Spleen (tissue), 11 donors: ENCODE results near the gene ZDHHC21. TPM values are rescaled to one million over a fixed set of nuclear protein-coding genes. Genes with fewer than 3 reads are reported as not detected.

Experiments
- DNase-seq: peaks from one replicate; pipeline ENCODE4 v3.0.0-alpha.2; 2020
- H3K27ac ChIP-seq, 8 donors: fragments of 200-600 bp; sonication (generic) in 7 of 8; 1 replicate in 4 of 8; 2 replicates in 4 of 8; pipeline versions ENCODE4 v1.5.0 to v1.8.0; 2016 to 2021; ENCODE audit warnings: inconsistent platforms in 4 of 8, mild to moderate bottlenecking in 4 of 8, moderate library complexity in 1 of 8
- H3K27me3 ChIP-seq, 7 donors: fragments of 200-600 bp; sonication (generic) in 6 of 7; replicated peaks in 1 of 7; 1 replicate in 4 of 7; 2 replicates in 3 of 7; pipeline versions ENCODE4 v1.5.0 to v1.8.0; 2016 to 2021; ENCODE audit warnings: inconsistent platforms in 3 of 7, mild to moderate bottlenecking in 1 of 7
- H3K36me3 ChIP-seq, 6 donors: fragments of 200-600 bp; sonication (generic) in 5 of 6; 1 replicate in 4 of 6; 2 replicates in 2 of 6; pipeline versions ENCODE4 v1.5.0 to v1.8.0; 2016 to 2021; ENCODE audit warnings: inconsistent platforms in 2 of 6
- H3K4me1 ChIP-seq, 6 donors: fragments of 200-600 bp; sonication (generic) in 5 of 6; 1 replicate in 3 of 6; 2 replicates in 3 of 6; pipeline versions ENCODE4 v1.5.0 to v1.8.0; 2016 to 2021; ENCODE audit warnings: inconsistent platforms in 3 of 6
- H3K4me3 ChIP-seq, 8 donors: fragments of 200-600 bp; sonication (generic) in 7 of 8; 1 replicate in 4 of 8; 2 replicates in 4 of 8; pipeline versions ENCODE4 v1.5.0 to v1.8.0; 2016 to 2021; ENCODE audit warnings: inconsistent platforms in 4 of 8, mild to moderate bottlenecking in 4 of 8, moderate library complexity in 2 of 8
- H3K9me3 ChIP-seq, 8 donors: fragments of 200-600 bp; sonication (generic) in 7 of 8; 1 replicate in 4 of 8; 2 replicates in 4 of 8; pipeline versions ENCODE4 v1.5.0 to v1.8.0; 2016 to 2021; ENCODE audit warnings: inconsistent platforms in 4 of 8
- POLR2A ChIP-seq, 3 donors: fragments of 450-650 bp; IDR thresholded peaks; one replicate each; pipeline ENCODE4 v1.5.1; 2017; ENCODE audit warnings: antibody characterized with exemption in 3 of 3, mild to moderate bottlenecking in 1 of 3
- POLR2AphosphoS5 ChIP-seq, 3 donors: sonication (generic); formaldehyde crosslinking; IDR thresholded peaks; one replicate each; pipeline ENCODE4 v1.5.1; 2017; ENCODE audit warnings: antibody characterized with exemption in 3 of 3
- WGBS, 5 donors: extraction: QIAGEN DNeasy Blood & Tissue Kit in 3 of 5; methylation state at CpG; one replicate each; pipeline versions ENCODE4 v1.1.5 to v1.1.7; 2013 to 2018; 5-methylcytosine and 5-hydroxymethylcytosine counted together
- intact Hi-C: fragments of 100-400 bp; cut with DNase I; formaldehyde crosslinking; loops from one replicate; pipeline ENCODE4 v1.15.0; 2023; ENCODE audit warnings: low total_unique reads
- polyA plus RNA-seq, 3 donors: library from polyadenylated mRNA; stranded (reverse); fragments of 200-250 nt; gene quantifications; one replicate each; pipeline ENCODE4 v1.2.1, GENCODE V29; 2013
- total RNA-seq, 7 donors: library from RNA; depleted of rRNA in 3 of 7; stranded (reverse); fragments of >200 nt in 3 of 7; fragmentation: NEBNext Ultra II Directional in 4 of 7; extraction: Animal tissue kit (Norgen Biotek cat#: 25700) in 4 of 7; gene quantifications; one replicate each; pipeline versions ENCODE4 v1.1.0 to v1.2.1, GENCODE V29; 2016 to 2021
- TF ChIP-seq, protein P1 (sequence below), 11 experiments: fragments of 200-600 bp in 7 of 11; fragments of 450-650 bp in 4 of 11; sonication (generic) in 4 of 11; IDR thresholded peaks in 8 of 11; conservative IDR thresholded peaks in 3 of 11; 1 replicate in 7 of 11; 2 replicates in 4 of 11; pipeline versions ENCODE4 v1.4.0 to v1.8.0; 2016 to 2021; ENCODE audit warnings: antibody characterized with exemption in 11 of 11, inconsistent platforms in 4 of 11, mild to moderate bottlenecking in 1 of 11
- donor health status: healthy with polysubstance abuse.
- donor health status: DM: no; HTN: no; CAD: no; lungs with moderate emphysema.
- donor health status: DM: no; HTN: no; CAD: no.
- donor health status: Bipolar disorder and iron deficiency.
- donor health status: healthy.
- donor health status: DM: no; HTN: no; CAD: no.
- donor health status: DM: yes; HTN: yes; CAD: no.

The ZDHHC21 gene
- total and polyA plus RNA-seq, 10 donors = 4.9 to 30.7 (median 18.5) TPM

DNA sequence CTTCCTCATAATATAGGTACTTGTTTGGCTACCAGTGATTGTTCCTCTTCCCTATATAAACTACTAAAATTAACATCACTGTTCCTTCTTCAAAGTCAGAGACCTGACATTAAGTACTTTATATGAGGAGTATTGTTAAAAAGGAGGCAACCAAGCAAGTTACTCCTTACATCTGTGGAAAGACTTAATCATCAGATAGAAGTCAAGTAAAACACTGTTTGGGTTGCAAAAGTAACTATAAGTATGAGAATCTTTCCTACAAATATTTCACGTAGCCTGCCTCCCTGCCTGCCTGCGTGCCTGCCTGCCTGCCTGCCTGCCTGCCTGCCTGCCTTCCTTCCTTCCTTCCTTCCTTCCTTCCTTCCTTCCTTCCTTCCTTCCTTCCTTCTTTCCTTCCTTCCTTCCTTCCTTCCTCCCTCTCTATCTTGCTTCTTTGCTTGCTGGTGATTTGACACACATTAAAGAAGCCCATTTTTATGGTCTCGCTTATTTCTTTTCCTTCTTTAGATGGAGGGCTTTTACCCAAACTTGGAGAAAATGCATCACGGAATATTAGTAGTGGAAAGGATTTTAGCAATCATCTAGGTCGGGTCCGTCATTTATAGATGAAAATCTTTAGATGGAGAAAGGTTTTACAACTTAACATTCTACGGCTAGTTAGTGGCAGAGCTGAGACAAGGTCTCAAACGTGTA, 26.1 kb upstream of the ZDHHC21 start:
- no peak overlapping the region for H3K4me3 ChIP-seq
- H3K27me3 ChIP-seq = peaks cover 0 to 19% (median 0%) of the 10 kb centered on the region in 7 donors
- DNase-seq = no peak
- TF ChIP-seq POLR2AphosphoS5 (IDR thresholded peaks at IDR 0.05) (no peak), POLR2A (IDR thresholded peaks at IDR 0.05) (no peak)
- WGBS, 5 donors = 69 to 77% (median 73%) methylated on average over 8 of the region's 8 CpGs
- H3K36me3 ChIP-seq = no peaks in the 10 kb centered on the region
- H3K27ac ChIP-seq = no peak overlapping the region
- H3K4me1 ChIP-seq = no peaks in the 10 kb centered on the region
- intact Hi-C loops = no loop called here
- no peaks in the 10 kb centered on the region for H3K9me3 ChIP-seq

DNA sequence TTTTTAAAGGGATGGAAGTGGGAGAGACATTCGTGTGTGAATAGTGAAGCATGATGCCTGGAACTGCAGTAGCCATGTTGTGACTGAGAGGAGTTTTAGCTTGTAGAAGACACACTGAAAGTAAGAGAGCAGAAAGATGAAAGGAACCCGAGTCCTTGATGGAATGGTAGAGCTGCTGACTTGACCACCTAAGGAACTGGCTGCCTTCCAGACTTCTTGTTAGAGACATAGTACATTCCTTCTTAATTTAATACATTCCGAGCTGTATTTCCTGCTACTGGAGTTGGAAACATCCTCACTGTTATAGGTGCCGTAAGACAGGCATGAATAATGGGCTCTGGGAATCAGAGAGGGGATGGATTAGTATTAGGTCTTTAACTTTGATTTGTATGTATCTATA, 21.9 kb upstream of the ZDHHC21 start:
- TF ChIP-seq POLR2AphosphoS5 (IDR thresholded peaks at IDR 0.05) = no peak
- TF ChIP-seq, protein P1, sequence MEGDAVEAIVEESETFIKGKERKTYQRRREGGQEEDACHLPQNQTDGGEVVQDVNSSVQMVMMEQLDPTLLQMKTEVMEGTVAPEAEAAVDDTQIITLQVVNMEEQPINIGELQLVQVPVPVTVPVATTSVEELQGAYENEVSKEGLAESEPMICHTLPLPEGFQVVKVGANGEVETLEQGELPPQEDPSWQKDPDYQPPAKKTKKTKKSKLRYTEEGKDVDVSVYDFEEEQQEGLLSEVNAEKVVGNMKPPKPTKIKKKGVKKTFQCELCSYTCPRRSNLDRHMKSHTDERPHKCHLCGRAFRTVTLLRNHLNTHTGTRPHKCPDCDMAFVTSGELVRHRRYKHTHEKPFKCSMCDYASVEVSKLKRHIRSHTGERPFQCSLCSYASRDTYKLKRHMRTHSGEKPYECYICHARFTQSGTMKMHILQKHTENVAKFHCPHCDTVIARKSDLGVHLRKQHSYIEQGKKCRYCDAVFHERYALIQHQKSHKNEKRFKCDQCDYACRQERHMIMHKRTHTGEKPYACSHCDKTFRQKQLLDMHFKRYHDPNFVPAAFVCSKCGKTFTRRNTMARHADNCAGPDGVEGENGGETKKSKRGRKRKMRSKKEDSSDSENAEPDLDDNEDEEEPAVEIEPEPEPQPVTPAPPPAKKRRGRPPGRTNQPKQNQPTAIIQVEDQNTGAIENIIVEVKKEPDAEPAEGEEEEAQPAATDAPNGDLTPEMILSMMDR (IDR thresholded peaks at IDR 0.05 in 8 of 11, conservative IDR thresholded peaks at IDR 0.05 in 3 of 11) = no peak
- TF ChIP-seq POLR2A (IDR thresholded peaks at IDR 0.05) = no peak
- intact Hi-C loops = no loop called here
- H3K4me3 ChIP-seq = no peak overlapping the region
- peaks cover 0 to 14% (median 0%) of the 10 kb centered on the region in 7 donors for H3K27me3 ChIP-seq
- DNase-seq = no peak
- no peak overlapping the region for H3K27ac ChIP-seq
- WGBS, 5 donors = 77 to 87% (median 80%) methylated on average over 4 of the region's 4 CpGs
- peaks cover 0 to 3% (median 0%) of the 10 kb centered on the region in 8 donors for H3K9me3 ChIP-seq
- H3K4me1 ChIP-seq = no peaks in the 10 kb centered on the region
- H3K36me3 ChIP-seq = no peaks in the 10 kb centered on the region

DNA sequence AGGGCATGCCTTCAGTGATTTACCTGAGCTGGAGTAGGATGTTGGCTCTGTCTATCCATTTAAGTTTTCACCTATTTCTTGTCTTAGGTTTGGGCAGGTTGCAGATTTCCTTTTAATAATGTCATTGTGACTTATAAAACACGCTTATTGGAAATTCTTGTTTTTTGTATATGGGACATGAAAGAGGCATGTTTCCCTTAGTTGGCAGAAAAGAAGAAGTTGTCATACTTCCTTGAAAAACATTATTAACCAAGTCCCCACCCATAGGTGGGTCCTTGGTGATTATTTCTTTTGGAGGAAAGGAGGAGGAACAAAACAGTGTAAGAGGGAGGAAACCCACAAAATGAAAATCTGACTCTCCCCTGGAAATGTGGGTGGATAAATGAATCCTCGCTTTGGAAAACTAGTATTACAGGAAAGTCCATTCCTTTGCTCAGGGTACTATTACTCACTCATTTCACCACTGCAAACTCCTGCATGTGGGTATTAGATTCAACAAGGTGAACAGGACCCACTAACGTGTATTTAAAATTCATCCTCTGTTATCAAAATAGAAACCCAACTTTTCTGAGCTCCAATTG, 20.0 kb upstream of the ZDHHC21 start:
- intact Hi-C loops = no loop called here
- 77 to 86% (median 79%) methylated on average over 3 of the region's 3 CpGs for WGBS, 5 donors
- Histone ChIP-seq H3K4me3 (no peak overlapping the region), H3K9me3 (peaks cover 0 to 15% (median under 1%) of the 10 kb centered on the region in 8 donors), H3K4me1 (no peaks in the 10 kb centered on the region), H3K27ac (no peak overlapping the region), H3K27me3 (peaks cover 0 to 6% (median 0%) of the 10 kb centered on the region in 7 donors), H3K36me3 (no peaks in the 10 kb centered on the region)
- DNase-seq = no peak
- TF ChIP-seq POLR2A (IDR thresholded peaks at IDR 0.05) (no peak), POLR2AphosphoS5 (IDR thresholded peaks at IDR 0.05) (no peak)
- TF ChIP-seq, protein P1 (IDR thresholded peaks at IDR 0.05 in 8 of 11, conservative IDR thresholded peaks at IDR 0.05 in 3 of 11) = no peak

DNA sequence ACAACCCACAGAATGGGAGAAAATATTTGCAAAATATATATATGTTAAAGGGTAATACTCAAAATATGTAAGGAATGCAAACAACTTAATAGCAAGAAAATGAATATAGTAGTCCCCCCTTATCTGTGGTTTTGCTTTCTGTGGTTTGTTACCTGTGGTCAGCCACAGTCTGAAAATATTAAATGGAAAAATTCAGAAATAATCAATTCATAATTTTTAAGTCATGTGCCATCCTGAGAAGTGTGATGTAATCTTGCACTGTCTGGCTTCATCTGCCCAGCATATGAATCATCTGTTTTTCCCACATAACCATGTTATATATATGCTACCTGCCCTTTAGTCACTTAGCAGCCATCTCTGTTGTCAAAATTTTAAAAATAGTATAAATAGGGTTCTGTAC, 17.6 kb upstream of the ZDHHC21 start:
- Histone ChIP-seq H3K27me3 (no peaks in the 10 kb centered on the region), H3K9me3 (peaks cover 0 to 39% (median 22%) of the 10 kb centered on the region in 8 donors), H3K4me3 (no peak overlapping the region), H3K27ac (no peak overlapping the region), H3K4me1 (peaks cover 0 to 5% (median 0%) of the 10 kb centered on the region in 6 donors), H3K36me3 (no peaks in the 10 kb centered on the region)
- intact Hi-C loops = no loop called here
- no peak for DNase-seq
- TF ChIP-seq, protein P1 (IDR thresholded peaks at IDR 0.05 in 8 of 11, conservative IDR thresholded peaks at IDR 0.05 in 3 of 11) = no peak
- TF ChIP-seq POLR2AphosphoS5 (IDR thresholded peaks at IDR 0.05) = no peak
- no peak for TF ChIP-seq POLR2A (IDR thresholded peaks at IDR 0.05)
